GM12801 (cell line): ENCODE data around the gene RIC8B.

Source experiments
- CTCF ChIP-seq: IDR thresholded peaks from one replicate; pipeline ENCODE4 v1.5.1; 2011; ENCODE audit warnings: control low read depth; ENCODE audit not compliant: insufficient read length; ENCODE audit errors: extremely low read depth

RIC8B gene

GRCh38 chr12:106873983-106874382, 99.5 kb downstream of the RIC8B start:
- no peak for TF ChIP-seq CTCF

- TF ChIP-seq CTCF, result no peak
Observed at GRCh38 chr12:106878804-106879203, 104.3 kb downstream of the RIC8B start.

- TF ChIP-seq CTCF, result no peak
Observed at GRCh38 chr12:106879612-106880011, 105.1 kb downstream of the RIC8B start.

- TF ChIP-seq CTCF, result no peak
Observed at GRCh38 chr12:106883426-106883825, 108.9 kb downstream of the RIC8B start.

GRCh38 chr12:106885026-106885425, 110.5 kb downstream of the RIC8B start:
- no peak for TF ChIP-seq CTCF

GRCh38 chr12:106885541-106886249, 111.2 kb downstream of the RIC8B start:
- TF ChIP-seq CTCF, result no peak

GRCh38 chr12:106886932-106887331, 112.5 kb downstream of the RIC8B start:
- no peak for TF ChIP-seq CTCF
